KOPT-K1 (cell line): ENCODE data around the gene BUB3.

ENCODE experiments used
- H3K27ac ChIP-seq: fragments of 200-600 bp; sonication (generic); 2 replicates; pipeline ENCODE4 v1.5.1; 2016; ENCODE audit warnings: antibody characterized with exemption, mild to moderate bottlenecking, low read depth, low read length; ENCODE audit not compliant: poor library complexity, severe bottlenecking
- H3K36me3 ChIP-seq: fragments of 200-600 bp; sonication (generic); 2 replicates; pipeline ENCODE4 v1.5.1; 2017; ENCODE audit warnings: antibody characterized with exemption, mild to moderate bottlenecking, low read length, moderate library complexity; ENCODE audit not compliant: insufficient read depth
- H3K9me3 ChIP-seq: fragments of 200-600 bp; sonication (generic); 2 replicates; pipeline ENCODE4 v1.5.1; 2017; ENCODE audit warnings: antibody characterized with exemption, low read length, mild to moderate bottlenecking; ENCODE audit not compliant: insufficient read depth, poor library complexity, severe bottlenecking

Gene BUB3

DNA sequence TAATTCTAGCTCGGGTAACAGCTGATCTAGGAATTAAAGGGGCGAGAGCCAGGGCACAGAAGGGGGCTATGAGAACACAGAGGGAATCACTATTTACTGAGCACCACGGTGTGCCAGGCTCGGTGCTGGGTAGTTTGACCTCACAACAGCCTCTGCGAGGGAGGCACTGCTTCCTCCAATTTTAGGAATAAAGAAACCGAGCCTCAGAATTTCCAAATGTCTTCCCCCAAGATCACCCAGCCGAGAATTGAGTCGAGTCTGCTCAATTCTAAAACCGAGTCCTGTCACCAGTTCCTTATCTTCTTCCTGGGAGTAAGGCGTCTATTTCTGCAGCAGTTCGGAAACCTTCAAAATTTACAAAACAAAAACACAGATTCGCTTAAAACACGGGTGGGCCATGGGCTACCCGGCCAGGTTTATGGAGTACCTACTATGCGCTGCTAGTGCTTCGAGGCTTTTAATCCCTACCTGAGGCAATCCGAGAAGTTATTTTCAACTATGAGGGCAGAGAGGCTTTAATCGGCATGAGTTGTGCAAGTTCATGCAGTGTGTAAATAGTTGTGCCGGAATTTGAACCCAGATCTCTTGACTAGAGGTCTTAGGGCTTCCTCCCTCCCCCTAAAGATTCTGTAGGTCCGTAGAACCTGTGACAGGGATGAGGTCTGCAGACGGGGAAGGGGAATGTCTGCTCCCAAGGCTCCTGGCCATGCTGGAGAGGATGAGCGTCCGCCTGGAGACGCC is 7.1 kb upstream of the BUB3 start:
- H3K36me3 ChIP-seq = no peaks in the 10 kb centered on the region
- H3K27ac ChIP-seq = no peak overlapping the region
- H3K9me3 ChIP-seq = peaks cover 25% of the 10 kb centered on the region

GRCh38 chr10:123147635-123148413 is 6.4 kb upstream of the BUB3 start, which contains the start of gene HMX2:
HMX2 (plus strand) TSS chr10:123148136; CDS start chr10:123148379, 243 bp downstream.
- peaks cover 25% of the 10 kb centered on the region for H3K9me3 ChIP-seq

DNA sequence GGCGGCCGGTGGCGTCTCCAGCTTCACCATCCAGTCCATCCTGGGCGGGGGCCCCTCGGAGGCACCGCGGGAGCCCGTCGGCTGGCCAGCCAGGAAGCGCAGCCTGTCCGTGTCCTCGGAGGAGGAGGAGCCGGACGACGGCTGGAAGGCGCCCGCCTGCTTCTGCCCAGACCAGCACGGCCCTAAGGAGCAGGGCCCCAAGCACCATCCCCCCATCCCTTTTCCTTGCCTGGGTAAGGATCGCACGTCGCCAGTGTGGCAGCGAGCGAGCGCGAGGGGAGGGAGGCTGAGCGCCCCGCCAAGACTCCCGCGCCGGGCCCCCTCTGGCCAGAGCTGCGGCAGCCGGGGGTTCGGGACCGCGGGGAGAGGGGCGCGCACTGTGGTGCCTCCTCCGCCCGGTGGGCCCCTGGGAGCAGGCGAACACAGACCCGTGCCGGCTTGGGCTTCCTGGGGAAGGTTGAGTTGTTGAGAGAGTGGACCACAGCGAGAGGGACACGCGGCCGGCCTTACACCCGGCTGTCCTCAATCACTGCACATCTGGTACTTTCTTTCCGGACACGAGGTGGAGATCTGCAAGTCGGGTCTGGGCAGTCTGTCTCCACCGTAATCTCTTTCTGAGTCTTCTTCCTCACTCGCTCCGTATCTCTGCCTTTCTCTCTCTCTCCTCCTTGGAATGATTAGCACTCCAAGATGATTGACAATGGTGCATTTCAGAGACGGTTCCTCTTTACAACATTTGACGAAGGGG is 5.6 kb upstream of the BUB3 start:
- H3K36me3 ChIP-seq = no peaks in the 10 kb centered on the region
- H3K9me3 ChIP-seq = peaks cover 25% of the 10 kb centered on the region
- peak overlapping the region; percentile 27 for H3K27ac ChIP-seq

More at GRCh38 chr10:123147635-123148413, 6.4 kb upstream of the BUB3 start, which contains the start of gene HMX2:
- H3K27ac ChIP-seq = peak within 1 kb of the TSS; percentile 27
- no peaks in the 10 kb centered on the region for H3K36me3 ChIP-seq

DNA sequence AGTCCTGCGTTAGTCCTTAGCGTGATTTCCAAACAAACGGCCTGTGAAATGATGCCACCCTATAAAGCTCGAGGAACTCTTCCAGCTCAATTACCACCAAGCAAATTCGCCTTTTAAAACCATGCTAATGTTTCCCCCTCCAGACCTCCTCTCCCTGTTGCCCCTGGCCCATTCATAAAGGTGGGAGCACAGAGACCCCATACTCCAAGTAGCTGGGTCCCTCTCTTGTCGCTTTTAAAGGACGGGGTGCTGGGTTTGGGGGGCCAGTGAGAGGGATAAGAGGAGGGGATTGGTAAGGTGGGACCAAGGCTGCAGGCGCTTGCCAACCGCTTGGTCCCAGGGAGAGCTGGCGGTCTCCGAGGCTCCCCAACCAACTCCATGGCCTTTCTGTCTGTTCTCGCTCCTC is 5.0 kb upstream of the BUB3 start:
- Histone ChIP-seq H3K36me3 (no peaks in the 10 kb centered on the region), H3K27ac (no peak overlapping the region), H3K9me3 (peaks cover 25% of the 10 kb centered on the region)

DNA sequence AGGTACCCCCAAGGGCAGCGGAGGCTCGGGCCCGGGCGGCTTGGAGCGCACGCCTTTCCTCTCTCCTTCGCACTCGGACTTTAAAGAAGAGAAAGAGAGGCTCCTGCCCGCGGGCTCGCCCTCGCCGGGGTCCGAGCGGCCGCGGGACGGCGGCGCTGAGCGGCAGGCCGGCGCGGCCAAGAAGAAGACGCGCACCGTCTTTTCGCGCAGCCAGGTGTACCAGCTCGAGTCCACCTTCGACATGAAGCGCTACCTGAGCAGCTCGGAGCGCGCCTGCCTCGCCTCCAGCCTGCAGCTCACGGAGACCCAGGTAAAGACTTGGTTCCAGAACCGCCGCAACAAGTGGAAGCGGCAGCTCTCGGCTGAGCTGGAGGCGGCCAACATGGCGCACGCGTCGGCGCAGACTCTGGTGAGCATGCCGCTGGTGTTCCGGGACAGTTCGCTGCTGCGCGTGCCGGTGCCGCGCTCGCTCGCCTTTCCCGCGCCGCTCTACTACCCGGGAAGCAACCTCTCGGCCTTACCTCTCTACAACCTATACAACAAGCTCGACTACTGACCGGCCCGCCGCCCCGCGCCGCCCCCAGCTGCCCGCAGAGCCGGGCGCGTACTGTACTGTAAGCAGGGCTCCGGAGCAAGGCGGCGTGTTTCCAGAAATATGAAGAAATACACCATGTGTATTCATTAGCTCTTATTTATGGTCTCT is 4.5 kb upstream of the BUB3 start:
- H3K9me3 ChIP-seq = peaks cover 25% of the 10 kb centered on the region
- no peaks in the 10 kb centered on the region for H3K36me3 ChIP-seq
- no peak overlapping the region for H3K27ac ChIP-seq

DNA sequence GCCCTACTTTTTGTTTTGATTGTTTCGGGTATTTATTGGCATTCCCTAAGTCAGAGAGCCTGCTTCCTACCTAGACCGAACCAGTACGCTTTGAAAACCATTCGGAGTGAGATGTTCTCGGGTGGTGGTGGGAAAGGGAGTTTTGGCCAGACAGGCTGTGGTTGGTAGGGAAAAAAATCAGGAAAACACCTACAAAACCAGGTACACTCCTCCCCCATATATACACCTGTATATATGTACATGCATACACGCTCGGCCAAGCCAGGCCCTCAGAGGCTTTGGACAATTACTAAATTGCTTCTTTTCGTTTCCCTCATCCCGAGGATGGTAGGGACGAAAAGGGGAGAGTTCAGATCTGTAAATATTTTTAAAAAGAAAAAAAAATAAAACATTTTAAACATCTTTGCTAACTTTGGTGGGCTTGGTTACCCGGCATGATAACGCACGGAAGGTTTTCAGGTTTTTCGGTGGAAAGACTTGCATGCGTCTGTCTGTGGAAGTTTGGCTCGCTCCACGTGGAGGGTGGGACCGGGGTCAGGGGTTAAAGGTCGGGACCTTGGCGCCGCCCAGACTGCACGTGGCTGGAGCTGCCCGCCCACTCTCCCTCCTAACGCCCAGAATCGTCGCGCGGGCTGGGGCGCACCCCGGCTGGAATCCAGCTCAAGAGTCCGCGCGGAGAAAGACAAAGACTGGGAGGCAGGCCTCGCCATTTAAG is 3.8 kb upstream of the BUB3 start:
- peaks cover 25% of the 10 kb centered on the region for H3K9me3 ChIP-seq
- H3K36me3 ChIP-seq = peaks cover 7% of the 10 kb centered on the region
- H3K27ac ChIP-seq = no peak overlapping the region

DNA sequence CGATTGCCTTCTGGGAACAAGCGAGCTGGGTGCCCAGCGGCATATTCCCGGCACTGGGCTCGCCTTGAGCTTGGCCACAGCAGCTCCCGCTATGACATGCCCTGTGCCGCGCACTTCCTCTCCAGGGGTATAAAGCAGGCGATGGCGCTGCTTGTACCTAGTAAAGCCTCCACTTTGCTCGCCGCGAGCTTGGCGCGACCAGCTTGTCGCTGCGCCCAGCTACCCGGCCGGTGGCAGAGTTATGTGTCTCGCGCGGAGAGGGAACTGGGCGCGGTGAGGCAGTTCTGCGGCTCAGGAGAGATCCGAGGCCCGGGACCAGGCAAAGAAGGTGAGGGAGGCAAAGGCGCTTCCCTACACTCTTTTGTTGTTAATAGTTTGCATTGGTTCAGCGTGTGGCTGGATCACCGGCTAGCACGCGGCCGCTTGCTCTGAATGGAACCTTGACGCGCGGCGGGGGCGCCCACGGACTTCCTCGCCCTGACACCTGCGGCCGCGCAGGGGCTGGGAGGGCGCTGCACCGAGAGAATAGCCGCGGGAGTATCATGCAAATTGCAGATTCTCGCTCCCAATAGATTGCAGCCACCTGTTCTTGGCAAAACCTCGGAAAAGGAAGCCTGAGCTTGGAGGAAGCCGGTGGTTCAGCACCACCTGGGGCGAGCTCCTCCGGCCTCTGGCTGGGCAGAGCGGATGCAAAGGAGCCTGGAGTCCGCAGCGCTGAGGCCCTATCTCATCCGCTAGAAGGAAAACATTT is 3.0 kb upstream of the BUB3 start:
- Histone ChIP-seq H3K27ac (no peak overlapping the region), H3K36me3 (peaks cover 14% of the 10 kb centered on the region), H3K9me3 (peaks cover 25% of the 10 kb centered on the region)

DNA sequence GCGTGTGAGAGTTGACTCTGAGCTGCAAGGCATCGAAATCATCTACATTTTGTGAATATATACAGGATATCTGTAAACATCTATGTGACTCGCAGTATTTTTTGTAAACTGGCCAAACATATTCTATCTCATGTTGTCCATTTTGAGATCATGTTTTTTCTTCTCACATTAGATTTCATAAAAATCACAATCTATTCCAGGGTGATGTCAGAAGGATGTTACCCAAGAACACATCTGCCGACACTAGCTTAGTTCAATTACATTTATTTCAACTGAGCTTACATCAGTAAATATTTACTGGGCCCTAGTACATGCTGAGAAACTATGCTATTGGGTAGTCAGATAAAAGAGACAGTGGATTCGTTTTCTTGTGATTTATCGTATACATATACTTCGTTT is 2.5 kb upstream of the BUB3 start:
- Histone ChIP-seq H3K27ac (no peak overlapping the region), H3K9me3 (peaks cover 25% of the 10 kb centered on the region), H3K36me3 (peaks cover 20% of the 10 kb centered on the region)

- peak overlapping the region; percentile 97 for H3K27ac ChIP-seq
- peaks cover 39% of the 10 kb centered on the region for H3K36me3 ChIP-seq
- peaks cover 13% of the 10 kb centered on the region for H3K9me3 ChIP-seq
These were observed 613 bp upstream of the BUB3 start for GRCh38 chr10:123153486-123154091.

- Histone ChIP-seq H3K36me3 (peaks cover 52% of the 10 kb centered on the region), H3K9me3 (peaks cover 8% of the 10 kb centered on the region), H3K27ac (peak overlapping the region; percentile 97)
These were observed 706 bp downstream of the BUB3 start for GRCh38 chr10:123154711-123155505.

DNA sequence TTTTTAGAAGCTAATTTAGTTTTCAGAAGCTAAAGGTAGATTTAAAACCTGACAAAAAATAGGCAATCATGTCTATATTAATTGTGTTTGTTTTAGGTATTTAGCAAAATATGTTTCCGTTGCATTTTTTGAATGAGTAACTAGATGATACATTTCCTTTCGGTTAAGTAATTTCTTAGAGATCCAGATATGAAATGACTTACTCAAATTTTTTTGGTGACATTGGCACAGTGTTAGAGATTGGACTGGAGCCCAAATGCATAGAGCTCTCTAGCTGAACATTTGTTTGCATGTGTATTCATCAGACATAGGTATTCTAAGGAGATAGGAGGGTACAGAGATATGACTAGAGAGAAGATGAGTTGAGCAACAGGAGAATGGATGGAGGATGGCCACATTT is 1.9 kb downstream of the BUB3 start:
- peaks cover 59% of the 10 kb centered on the region for H3K36me3 ChIP-seq
- H3K27ac ChIP-seq = no peak overlapping the region
- H3K9me3 ChIP-seq = no peaks in the 10 kb centered on the region

GRCh38 chr10:123157210-123157609 is 3.0 kb downstream of the BUB3 start:
- no peaks in the 10 kb centered on the region for H3K9me3 ChIP-seq
- peaks cover 70% of the 10 kb centered on the region for H3K36me3 ChIP-seq
- no peak overlapping the region for H3K27ac ChIP-seq

DNA sequence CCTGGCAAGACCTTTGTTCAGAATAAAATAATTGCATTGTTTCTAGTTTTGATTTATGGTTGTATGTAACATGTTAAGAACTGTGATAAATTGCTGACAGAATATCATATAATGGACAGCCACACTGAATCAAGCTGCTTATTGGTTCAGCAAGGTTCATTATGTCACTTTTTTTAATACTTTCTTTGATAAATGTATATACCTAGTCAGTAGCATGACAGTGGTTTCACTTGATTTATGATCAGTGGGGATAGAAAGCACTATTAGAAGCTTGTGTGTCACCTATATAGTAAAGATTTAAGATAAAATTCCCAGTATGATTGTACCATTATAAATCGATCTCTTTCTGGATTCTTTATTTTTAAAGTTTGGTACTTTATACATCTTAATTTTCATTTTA is 4.5 kb downstream of the BUB3 start:
- H3K36me3 ChIP-seq = peaks cover 85% of the 10 kb centered on the region
- H3K9me3 ChIP-seq = no peaks in the 10 kb centered on the region

More for the DNA sequence above, 4.5 kb downstream of the BUB3 start:
- no peak overlapping the region for H3K27ac ChIP-seq
